CD14-positive monocyte (primary cell): Measurements from ENCODE around the gene TBC1D10A. TPM values are rescaled to one million over a fixed set of nuclear protein-coding genes. Genes with fewer than 3 reads are reported as not detected.

Experiments
- DNase-seq, 3 donors: peaks; one replicate each; pipeline ENCODE4 v3.0.0-alpha.2; 2011 to 2022
- H2AFZ ChIP-seq: 2 replicates; pipeline ENCODE4 v1.6.0; 2012; ENCODE audit warnings: mild to moderate bottlenecking, low read depth, low read length, inconsistent platforms; ENCODE audit not compliant: insufficient read depth, poor library complexity, severe bottlenecking
- H3K27ac ChIP-seq, 2 donors: 1 replicate in 1 of 2; 2 replicates in 1 of 2; pipeline ENCODE4 v1.5.1; 2012 to 2013; ENCODE audit warnings: low read length in 2 of 2, control low read depth in 1 of 2, inconsistent platforms in 1 of 2, low read depth in 1 of 2, mild to moderate bottlenecking in 1 of 2
- H3K27me3 ChIP-seq, 2 donors: one replicate each; pipeline versions ENCODE4 v1.6.0 to v1.6.1; 2011 to 2013; ENCODE audit warnings: low read length in 2 of 2; ENCODE audit not compliant: control insufficient read depth in 2 of 2, insufficient read depth in 2 of 2
- H3K36me3 ChIP-seq, 2 donors: replicated peaks in 1 of 2; 1 replicate in 1 of 2; 2 replicates in 1 of 2; pipeline versions ENCODE4 v1.5.1 to v1.6.1; 2012 to 2013; ENCODE audit warnings: low read length in 2 of 2, control low read depth in 1 of 2, inconsistent platforms in 1 of 2, mild to moderate bottlenecking in 1 of 2; ENCODE audit not compliant: insufficient read depth in 2 of 2, control insufficient read depth in 1 of 2
- H3K4me1 ChIP-seq, 2 donors: 1 replicate in 1 of 2; 2 replicates in 1 of 2; pipeline versions ENCODE4 v1.5.1 to v1.6.1; 2012 to 2013; ENCODE audit warnings: low read length in 2 of 2, control low read depth in 1 of 2, inconsistent platforms in 1 of 2, mild to moderate bottlenecking in 1 of 2, moderate library complexity in 1 of 2; ENCODE audit not compliant: insufficient read depth in 2 of 2, control insufficient read depth in 1 of 2
- H3K4me2 ChIP-seq: replicated peaks from 2 replicates; pipeline ENCODE3; 2012; ENCODE audit warnings: low read length, moderate library complexity, mild to moderate bottlenecking; ENCODE audit not compliant: poor library complexity, severe bottlenecking; ENCODE audit errors: extremely low read depth
- H3K4me3 ChIP-seq, 3 experiments: fragments of 200-600 bp in 1 of 3; sonication (generic) in 1 of 3; replicated peaks in 1 of 3; 1 replicate in 2 of 3; 2 replicates in 1 of 3; pipeline ENCODE4 v1.5.1; 2011 to 2013; ENCODE audit warnings: low read length in 3 of 3, mild to moderate bottlenecking in 3 of 3, control low read depth in 2 of 3, low read depth in 2 of 3, inconsistent platforms in 1 of 3, moderate library complexity in 1 of 3
- H3K79me2 ChIP-seq: 2 replicates; pipeline ENCODE4 v1.6.0; 2012; ENCODE audit warnings: mild to moderate bottlenecking, control low read depth, inconsistent platforms, low read length, moderate library complexity; ENCODE audit not compliant: insufficient read depth
- H3K9ac ChIP-seq: 2 replicates; pipeline ENCODE4 v1.6.0; 2017; ENCODE audit warnings: low read length, mild to moderate bottlenecking; ENCODE audit not compliant: insufficient read depth, poor library complexity, severe bottlenecking
- H3K9me3 ChIP-seq, 2 donors: replicated peaks in 1 of 2; 1 replicate in 1 of 2; 2 replicates in 1 of 2; pipeline versions ENCODE4 v1.5.1 to v1.6.1; 2012 to 2013; ENCODE audit warnings: low read length in 2 of 2, control low read depth in 1 of 2; ENCODE audit not compliant: control insufficient read depth in 1 of 2, insufficient read depth in 1 of 2
- H4K20me1 ChIP-seq: 2 replicates; pipeline ENCODE4 v1.6.0; 2012; ENCODE audit warnings: mild to moderate bottlenecking, low read length, control low read depth, moderate library complexity; ENCODE audit not compliant: insufficient read depth
- H3K27ac Mint-ChIP-seq, 7 donors: one replicate each; pipeline ENCODE4 v1.8.0; 2020; ENCODE audit warnings: mild to moderate bottlenecking in 7 of 7, mixed read lengths in 7 of 7, moderate library complexity in 6 of 7, inconsistent platforms in 2 of 7
- H3K27me3 Mint-ChIP-seq, 3 donors: one replicate each; pipeline ENCODE4 v1.8.0; 2021 to 2022; ENCODE audit warnings: low read depth in 3 of 3, mild to moderate bottlenecking in 3 of 3, mixed read lengths in 3 of 3, moderate library complexity in 3 of 3, inconsistent platforms in 1 of 3
- H3K36me3 Mint-ChIP-seq, 2 donors: one replicate each; pipeline ENCODE4 v1.8.0; 2020; ENCODE audit warnings: mixed read lengths in 2 of 2, inconsistent platforms in 1 of 2, mild to moderate bottlenecking in 1 of 2
- H3K4me1 Mint-ChIP-seq: one replicate; pipeline ENCODE4 v1.8.0; 2020; ENCODE audit warnings: mild to moderate bottlenecking, mixed read lengths
- H3K4me3 Mint-ChIP-seq, 2 donors: one replicate each; pipeline ENCODE4 v1.8.0; 2020; ENCODE audit warnings: mild to moderate bottlenecking in 2 of 2, mixed read lengths in 2 of 2, moderate library complexity in 1 of 2
- H3K9me3 Mint-ChIP-seq, 7 donors: one replicate each; pipeline ENCODE4 v1.8.0; 2020 to 2022; ENCODE audit warnings: mixed read lengths in 7 of 7, mild to moderate bottlenecking in 6 of 7, moderate library complexity in 6 of 7, inconsistent platforms in 2 of 7
- WGBS: methylation state at CpG from one replicate; pipeline ENCODE4 v1.1.5; 2013; ENCODE audit warnings: missing lambda C conversion rate; ENCODE audit not compliant: insufficient coverage; 5-methylcytosine and 5-hydroxymethylcytosine counted together
- intact Hi-C, 2 donors: fragments of 100-400 bp; cut with micrococcal nuclease; formaldehyde crosslinking; loops; one replicate each; pipeline versions ENCODE4 v1.15.0 to v1.15.1; 2023
- polyA plus RNA-seq, 3 donors: library from polyadenylated mRNA; depleted of rRNA in 1 of 3; unstranded in 2 of 3; stranded (reverse) in 1 of 3; fragments of 300-500 nt in 2 of 3; fragments of >200 nt in 1 of 3; fragmentation: Illumina TruSeq in 2 of 3; gene quantifications; 1 replicate in 2 of 3; 2 replicates in 1 of 3; pipeline ENCODE4 v1.2.3, GENCODE V29; 2012 to 2021
- TF ChIP-seq, protein P1 (sequence below): fragments of 200-600 bp; IDR thresholded peaks from one replicate; pipeline ENCODE4 v1.8.0; 2022; ENCODE audit warnings: antibody characterized with exemption, mild to moderate bottlenecking

The TBC1D10A gene
- polyA plus RNA-seq, 3 donors: 13.4 to 38.3 (median 21.8) TPM

GRCh38 chr22:30365891-30366290, 39.1 kb upstream of the TBC1D10A start:
- Mint-ChIP-seq H3K9me3 (no peaks in the 10 kb centered on the region), H3K4me1 (no peaks in the 10 kb centered on the region), H3K4me3 (no peak overlapping the region), H3K27ac (no peak overlapping the region), H3K36me3 (peaks cover 6 to 7% of the 10 kb centered on the region in 2 donors), H3K27me3 (peaks cover 0 to 10% (median 1%) of the 10 kb centered on the region in 3 donors)
- TF ChIP-seq, protein P1, sequence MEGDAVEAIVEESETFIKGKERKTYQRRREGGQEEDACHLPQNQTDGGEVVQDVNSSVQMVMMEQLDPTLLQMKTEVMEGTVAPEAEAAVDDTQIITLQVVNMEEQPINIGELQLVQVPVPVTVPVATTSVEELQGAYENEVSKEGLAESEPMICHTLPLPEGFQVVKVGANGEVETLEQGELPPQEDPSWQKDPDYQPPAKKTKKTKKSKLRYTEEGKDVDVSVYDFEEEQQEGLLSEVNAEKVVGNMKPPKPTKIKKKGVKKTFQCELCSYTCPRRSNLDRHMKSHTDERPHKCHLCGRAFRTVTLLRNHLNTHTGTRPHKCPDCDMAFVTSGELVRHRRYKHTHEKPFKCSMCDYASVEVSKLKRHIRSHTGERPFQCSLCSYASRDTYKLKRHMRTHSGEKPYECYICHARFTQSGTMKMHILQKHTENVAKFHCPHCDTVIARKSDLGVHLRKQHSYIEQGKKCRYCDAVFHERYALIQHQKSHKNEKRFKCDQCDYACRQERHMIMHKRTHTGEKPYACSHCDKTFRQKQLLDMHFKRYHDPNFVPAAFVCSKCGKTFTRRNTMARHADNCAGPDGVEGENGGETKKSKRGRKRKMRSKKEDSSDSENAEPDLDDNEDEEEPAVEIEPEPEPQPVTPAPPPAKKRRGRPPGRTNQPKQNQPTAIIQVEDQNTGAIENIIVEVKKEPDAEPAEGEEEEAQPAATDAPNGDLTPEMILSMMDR: no peak
- no peak overlapping the region for H3K27ac ChIP-seq
- H3K4me3 ChIP-seq: no peak overlapping the region
- H3K79me2 ChIP-seq: no peaks in the 10 kb centered on the region
- no peaks in the 10 kb centered on the region for H3K27me3 ChIP-seq
- no peaks in the 10 kb centered on the region for H4K20me1 ChIP-seq
- no peak overlapping the region for H2AFZ ChIP-seq
- 96% methylated on average over 18 of the region's 18 CpGs for WGBS
- no peaks in the 10 kb centered on the region for H3K36me3 ChIP-seq
- DNase-seq: no peak
- no peaks in the 10 kb centered on the region for H3K9me3 ChIP-seq
- no peaks in the 10 kb centered on the region for H3K4me1 ChIP-seq
- intact Hi-C loops: no loop called here
- no peak overlapping the region for H3K4me2 ChIP-seq
- H3K9ac ChIP-seq: no peak overlapping the region

DNA sequence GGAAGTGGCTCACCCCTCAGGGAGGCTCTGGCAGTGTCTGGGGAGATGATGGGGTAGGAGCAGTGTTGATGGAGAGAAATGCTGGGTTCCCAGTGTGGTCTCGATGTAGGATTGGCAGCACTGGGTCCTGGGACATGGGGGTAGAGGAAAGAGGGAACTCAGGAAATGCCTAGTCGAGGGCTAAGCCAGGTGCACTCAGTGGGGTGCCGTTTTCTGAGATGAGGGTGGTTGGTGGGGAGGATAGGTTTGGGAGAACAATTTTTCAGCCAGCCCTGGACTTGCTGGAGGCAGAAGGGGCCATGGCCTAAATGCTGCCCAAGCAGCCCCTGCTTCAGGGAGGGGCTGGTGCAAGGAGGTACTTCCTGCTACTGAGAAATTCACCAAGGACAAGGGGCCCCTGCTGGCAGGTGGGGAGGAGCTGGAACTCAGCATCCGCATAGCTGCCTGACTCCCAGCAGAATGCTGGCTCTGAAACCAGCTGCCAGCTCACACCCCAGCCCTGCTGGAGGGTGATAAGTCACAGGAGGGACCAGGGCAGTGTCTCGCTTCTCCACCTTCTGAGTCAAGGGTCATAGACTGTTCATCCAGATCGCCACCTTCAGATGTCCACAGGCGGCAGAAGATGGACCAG, 36.0 kb upstream of the TBC1D10A start:
- Histone ChIP-seq H3K36me3 (no peaks in the 10 kb centered on the region), H3K4me3 (no peak overlapping the region), H3K27me3 (peaks cover 0 to 2% of the 10 kb centered on the region in 2 donors), H3K9me3 (no peaks in the 10 kb centered on the region), H3K4me2 (no peak overlapping the region), H3K79me2 (no peaks in the 10 kb centered on the region), H2AFZ (no peak overlapping the region), H3K9ac (peak overlapping the region; percentile 15), H3K4me1 (no peaks in the 10 kb centered on the region), H4K20me1 (no peaks in the 10 kb centered on the region), H3K27ac (no peak overlapping the region)
- Mint-ChIP-seq H3K27me3 (peaks cover 1 to 15% (median 5%) of the 10 kb centered on the region in 3 donors), H3K9me3 (no peaks in the 10 kb centered on the region), H3K4me3 (no peak overlapping the region), H3K4me1 (peaks cover 2% of the 10 kb centered on the region), H3K27ac (no peak overlapping the region), H3K36me3 (peaks cover 6 to 9% of the 10 kb centered on the region in 2 donors)
- intact Hi-C loops: no loop called here
- DNase-seq: no peak
- TF ChIP-seq, protein P1: no peak
- WGBS: 69% methylated on average over 5 of the region's 7 CpGs
